GM19468 (cell line): ENCODE measurements around the gene ASTE1.
"Not testable (repeated sequence)": the region's sequence is repeated elsewhere in the genome, so short reads cannot be mapped to it uniquely, and the experiment has no call there.

Experiments used
- ATAC-seq: cut with Tn5 transposase; IDR thresholded peaks from one replicate; pipeline ENCODE4 v1.9.1; 2021; ENCODE audit warnings: mild to moderate bottlenecking, moderate library complexity, moderate number of reproducible peaks; ENCODE audit not compliant: unreplicated experiment; ENCODE audit errors: extremely low read depth

ASTE1 gene

DNA sequence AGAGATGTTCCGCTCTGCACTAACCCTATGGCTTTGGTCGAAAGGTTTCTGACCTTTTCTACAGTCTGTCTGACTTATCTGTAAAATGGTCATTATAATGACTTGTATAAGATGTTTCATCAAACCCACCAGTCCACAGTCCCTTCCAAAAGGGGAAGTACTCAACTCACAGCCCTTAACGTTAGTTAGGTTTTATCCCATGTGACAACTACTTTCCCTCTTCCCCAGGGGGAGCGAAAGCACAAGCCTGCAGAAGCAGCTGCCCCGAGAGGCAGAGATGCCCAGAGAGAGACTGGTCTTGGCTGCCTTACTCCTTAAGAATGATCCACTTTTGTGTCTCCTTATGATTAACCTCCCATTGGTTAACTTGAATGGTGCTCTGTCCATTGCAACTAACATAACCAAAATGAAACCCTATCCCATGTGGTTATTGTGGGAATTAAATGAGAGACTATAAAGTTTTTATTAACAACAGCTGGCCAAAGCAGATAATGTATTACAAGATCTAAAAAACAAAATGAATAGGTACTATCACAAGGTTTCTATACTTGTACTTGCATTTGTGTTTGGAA lies 6.4 kb downstream of the ASTE1 start:
- ATAC-seq: no peak

DNA sequence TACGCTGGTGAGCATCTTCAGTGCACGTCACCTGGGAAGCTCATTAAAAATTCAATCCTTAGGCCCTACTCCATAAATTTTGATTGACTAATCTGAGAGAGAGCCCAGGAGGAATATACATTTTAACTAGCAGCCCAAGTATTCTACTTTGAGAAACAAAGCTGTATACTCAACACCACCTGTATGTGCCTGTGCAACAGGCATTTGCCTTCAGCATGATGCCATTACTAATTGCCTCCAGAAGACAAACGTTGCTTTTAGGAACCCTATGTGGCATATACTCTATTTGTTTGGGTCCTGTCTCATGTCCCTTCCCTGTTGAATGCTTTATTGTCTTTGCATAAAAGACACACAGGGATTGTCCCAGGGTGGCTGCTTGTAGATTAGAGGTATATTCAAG lies 7.7 kb downstream of the ASTE1 start:
- no peak for ATAC-seq

DNA sequence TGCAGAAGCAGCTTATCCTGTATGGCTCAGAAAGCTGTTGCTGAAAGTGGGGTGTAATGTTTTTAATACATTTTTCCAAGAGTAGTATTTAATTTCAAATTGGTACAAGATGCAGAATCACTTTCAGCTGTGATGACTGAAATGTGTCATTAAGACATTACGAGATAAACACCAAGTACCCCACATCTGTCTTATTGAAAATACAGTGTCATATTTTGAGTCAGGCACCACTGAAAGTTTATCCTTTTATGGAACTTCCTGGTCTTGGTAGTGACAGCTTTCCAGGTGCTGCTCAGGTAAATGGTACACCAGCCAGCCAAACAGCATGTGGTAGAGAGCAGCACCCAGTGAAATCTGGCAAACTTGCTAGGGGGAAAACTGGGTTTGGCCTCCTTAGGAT lies 16.9 kb downstream of the ASTE1 start:
- no peak for ATAC-seq

DNA sequence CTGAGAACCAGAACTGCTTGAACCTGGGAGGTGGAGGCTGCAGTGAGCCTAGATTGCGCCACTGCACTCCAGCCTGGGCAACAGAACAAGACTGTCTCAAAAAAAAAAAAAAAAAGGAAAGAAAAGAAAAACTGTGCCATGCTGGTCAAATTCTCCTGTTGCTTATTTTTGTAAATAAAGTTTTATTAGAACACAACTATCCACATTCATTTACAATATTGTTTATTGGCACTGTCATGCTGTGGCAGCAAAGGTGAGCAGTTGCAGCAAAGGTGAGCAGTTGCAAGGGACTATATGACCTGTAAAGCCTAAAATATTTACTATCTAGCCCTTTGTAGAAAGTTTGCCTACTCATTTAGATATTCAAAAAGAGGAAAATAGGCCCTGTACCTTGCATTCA lies 18.3 kb downstream of the ASTE1 start:
- ATAC-seq: no peak

DNA sequence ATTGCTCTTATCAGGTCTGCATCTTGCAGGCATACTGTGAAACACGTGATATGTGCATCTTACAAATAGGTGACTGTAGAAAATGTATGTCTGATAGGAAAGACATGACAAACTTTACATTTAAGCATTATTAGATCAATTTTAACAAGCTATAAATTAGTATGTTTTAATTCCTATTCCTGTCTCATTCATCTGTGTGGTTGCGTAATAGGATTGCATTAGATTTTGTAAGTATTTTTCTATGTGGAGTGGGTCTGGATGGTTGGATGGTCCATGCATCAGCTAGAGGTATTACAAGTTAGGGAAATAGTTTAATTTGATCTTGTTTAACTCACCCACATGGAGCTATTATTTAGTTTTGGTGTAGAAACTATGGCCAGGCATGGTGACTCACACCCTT lies 18.8 kb downstream of the ASTE1 start:
- ATAC-seq: no peak

DNA sequence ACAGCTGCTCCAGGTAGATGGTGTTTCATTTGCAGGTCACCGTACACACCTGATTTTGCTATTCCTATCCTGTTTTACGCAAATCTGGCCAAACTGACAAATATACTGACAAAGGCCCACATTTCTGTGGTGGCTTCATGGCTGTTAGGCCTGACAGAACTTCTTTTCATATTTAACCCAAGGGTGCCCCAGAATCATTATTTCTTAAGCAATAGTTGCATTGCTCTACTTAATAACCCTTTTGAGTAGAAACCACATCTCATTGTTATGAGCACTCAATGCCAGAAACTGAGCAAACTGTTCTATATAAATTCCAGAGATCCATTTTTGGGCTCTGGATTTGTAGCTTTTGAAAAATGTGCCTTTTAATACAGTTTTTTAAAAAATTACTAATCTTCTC lies 19.4 kb downstream of the ASTE1 start:
- ATAC-seq: no peak

DNA sequence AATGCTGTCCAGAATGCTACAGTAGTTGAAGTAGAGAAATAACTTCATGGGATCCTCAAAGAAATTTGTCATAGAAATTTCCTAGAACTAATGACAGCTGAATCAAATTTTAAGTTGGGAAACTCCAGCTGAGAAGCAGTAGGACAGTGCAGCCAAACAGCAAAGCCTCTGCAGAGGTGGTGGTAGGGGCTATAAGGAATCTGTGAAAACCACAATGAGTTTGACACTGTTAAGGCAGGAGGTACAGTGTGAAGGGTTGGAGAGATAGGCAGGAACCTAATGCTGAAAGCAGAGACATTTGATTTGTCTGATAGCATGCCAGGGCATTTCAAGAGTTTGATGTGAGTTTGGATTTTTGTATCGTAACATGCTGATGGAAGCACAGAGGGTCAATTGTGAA lies 22.0 kb downstream of the ASTE1 start:
- ATAC-seq: no peak

DNA sequence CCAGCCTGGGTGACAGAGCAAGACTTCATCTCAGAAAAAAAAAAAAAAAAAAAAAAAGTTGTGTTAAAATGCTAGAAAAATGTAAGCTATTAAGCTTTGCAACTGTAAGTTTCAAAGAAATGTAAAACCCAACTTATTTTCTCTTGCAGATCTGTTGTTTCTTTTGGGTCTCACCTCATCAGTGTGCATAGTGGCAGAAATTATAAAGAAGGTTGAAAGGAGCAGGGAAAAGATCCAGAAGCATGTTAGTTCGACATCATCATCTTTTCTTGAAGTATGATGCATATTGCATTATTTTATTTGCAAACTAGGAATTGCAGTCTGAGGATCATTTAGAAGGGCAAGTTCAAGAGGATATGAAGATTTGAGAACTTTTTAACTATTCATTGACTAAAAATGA lies 25.6 kb downstream of the ASTE1 start:
- no peak for ATAC-seq

DNA sequence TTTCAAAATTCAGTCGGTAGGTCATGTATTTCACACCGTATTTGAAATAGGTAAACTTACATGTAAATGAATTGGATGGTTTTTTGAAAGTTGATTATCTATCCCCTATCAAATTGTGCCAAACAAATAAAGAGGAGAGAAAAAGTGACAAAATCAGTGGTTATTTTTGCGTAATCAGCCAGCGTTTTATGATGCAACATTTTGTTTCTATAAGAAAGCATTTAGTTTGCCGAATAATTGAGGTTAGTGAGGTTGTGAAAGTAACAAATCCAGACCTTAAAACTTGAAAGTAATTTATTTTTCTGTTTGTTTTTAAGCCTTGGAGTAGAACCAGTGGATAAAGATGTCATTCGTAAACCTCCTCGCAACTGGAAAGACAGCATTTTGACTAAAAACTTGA lies 29.3 kb downstream of the ASTE1 start:
- ATAC-seq: no peak

DNA sequence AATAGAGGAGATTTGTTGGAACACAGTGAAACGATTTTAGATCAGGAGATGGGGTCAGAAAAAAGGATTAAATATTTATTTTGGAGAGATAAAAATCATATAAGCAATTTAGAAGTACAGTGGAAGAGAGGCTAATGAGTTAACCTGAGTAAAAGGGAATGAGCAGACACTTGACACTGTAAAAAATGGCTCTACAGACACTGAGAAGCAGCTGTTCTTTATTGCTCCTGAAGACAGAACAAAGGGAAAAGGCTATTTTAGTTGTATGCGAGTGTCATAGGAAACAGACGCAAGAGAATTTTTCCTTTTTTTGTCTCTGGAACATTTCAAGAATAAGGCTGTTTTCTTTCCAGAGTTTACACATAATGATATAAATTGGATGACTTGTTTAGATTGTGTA lies 34.3 kb downstream of the ASTE1 start:
- no peak for ATAC-seq

DNA sequence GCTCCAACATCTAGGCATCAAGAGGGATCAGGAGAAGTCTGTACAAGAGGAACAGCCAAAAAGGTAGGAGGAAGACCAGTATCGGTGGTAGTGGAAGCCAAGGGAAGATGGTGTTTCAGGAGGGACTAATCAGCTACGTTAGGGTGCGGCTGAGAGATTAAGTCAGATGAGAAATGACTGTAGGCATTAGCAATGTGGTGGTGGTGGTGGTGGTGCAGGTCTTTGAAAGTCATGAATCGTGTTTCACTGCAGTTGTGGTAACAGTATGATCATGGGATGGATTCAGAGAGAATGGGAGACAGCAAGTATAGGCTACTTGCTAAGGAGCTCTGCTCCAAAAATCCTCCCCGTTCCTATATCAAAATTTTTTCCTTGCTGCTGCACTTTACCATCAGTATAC lies 35.5 kb downstream of the ASTE1 start:
- ATAC-seq: no peak

DNA sequence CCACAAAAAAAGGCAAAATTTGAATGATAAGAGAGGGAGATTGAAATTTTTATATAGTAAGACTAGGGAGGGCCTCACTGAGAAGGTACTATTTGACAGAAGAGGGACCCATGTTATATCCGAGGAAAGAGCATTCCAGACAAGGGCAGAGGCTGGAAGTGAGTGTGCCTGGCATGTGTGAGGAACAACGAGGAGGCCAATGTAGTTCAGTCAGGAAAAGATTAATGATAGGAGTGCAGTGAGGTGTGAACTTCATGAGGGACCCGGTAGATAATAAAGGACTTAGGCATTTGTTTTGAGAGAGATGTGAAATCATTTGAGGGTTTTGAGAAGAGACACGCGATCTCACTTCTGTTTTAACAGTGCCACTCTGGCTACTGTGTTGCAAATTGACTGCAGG lies 36.3 kb downstream of the ASTE1 start:
- no peak for ATAC-seq

DNA sequence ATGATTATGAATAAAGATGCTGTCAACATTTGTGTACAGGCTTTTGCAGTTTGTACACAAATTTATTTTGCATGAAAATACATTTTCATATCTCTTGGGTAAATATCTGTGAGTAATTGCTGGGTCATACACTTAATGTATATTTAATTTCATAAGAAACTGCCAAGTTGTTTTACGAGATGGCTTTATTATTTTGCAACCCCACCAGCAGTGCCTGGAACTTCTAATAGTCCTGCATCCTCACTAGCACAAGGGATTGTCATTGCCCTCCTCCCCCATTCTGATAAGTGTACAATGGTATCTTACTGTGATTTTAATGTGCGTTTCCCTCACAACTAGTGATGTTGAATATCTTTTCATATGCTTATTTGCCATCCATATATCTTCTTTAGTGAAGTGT lies 45.2 kb downstream of the ASTE1 start:
- no peak for ATAC-seq

DNA sequence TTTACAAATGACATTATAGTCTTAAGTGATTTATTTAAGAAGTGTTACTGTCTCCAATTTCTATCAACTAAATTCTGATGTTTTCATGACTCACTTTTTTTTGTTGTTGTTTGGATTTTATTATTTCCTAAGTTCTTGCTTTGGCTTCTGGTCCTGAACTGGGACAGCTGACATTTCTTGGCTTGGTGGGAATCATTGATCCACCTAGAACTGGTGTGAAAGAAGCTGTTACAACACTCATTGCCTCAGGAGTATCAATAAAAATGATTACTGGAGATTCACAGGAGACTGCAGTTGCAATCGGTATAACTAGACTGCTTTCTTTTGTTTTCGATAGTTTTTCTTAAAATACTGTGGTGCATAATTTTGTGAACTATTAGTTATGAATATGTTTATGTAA lies 47.5 kb downstream of the ASTE1 start:
- ATAC-seq: no peak

DNA sequence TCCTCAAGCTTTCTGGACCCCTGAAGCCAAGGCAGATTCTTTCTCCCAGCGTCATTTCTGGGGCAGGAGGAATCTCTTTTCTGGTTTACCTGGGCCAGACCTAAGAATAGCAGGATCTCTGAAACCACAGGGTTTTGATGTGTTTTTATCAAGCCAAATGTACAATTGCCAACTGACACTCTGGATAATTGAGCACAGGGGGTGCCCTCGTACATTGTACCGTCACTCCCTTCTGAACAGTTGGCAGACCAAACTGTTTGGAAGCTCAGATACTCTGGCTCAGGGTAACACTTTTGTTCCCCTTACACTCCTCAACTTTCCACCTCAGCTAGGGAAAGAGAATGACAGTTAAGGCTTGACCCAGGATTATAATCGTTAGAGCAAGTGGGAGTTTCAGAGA lies 49.9 kb downstream of the ASTE1 start:
- ATAC-seq: no peak

DNA sequence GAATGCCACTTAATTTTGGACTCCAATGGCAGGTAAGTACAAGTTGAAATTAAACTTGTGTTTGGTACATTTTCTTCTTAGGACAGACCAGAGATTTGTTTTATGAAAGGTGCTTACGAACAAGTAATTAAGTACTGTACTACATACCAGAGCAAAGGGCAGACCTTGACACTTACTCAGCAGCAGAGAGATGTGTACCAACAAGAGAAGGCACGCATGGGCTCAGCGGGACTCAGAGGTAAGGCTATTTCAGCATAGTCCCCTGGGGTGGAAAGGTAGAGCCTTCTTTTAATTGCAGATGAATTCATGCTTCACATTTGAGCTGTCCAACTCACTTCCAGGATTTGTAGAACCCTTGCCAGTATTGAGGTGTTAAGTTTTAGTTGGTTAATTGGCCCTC lies 51.4 kb downstream of the ASTE1 start:
- ATAC-seq: no peak

DNA sequence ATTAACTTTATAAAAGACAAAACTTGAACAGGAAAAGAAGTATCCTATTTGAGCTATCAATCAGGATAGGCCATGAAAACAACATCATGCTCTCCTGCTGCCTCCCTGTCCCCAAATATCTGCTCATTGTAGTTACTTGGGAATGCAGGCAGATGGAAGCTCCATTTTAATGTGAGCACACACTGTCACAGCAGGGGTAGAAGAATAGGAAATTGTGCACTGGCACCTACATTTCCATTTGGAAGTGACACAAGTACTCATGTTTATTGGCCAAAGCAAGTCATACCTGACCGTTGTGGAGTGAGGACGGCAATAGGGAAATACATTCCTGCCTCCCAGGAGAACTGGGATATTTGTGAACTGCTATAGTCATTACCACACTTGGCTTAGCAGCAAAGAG lies 52.4 kb downstream of the ASTE1 start:
- no peak for ATAC-seq

DNA sequence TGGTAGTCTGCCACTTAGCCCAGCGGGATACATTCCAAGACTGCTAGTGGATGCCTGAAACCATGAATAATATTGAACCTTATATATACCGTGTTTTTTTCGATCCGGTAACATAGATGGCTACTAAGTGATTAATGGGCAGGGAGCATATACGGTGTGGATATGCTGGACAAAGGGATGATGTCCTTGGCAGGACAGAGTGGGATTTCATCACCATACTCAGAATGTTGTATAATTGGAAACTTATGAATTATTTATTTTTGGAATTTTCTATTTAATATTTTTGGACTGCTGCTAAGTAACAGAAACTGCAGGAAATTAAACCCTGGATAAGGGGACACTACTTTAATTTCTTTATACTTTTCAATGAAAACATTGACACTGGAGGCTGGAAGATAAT lies 53.2 kb downstream of the ASTE1 start:
- no peak for ATAC-seq

DNA sequence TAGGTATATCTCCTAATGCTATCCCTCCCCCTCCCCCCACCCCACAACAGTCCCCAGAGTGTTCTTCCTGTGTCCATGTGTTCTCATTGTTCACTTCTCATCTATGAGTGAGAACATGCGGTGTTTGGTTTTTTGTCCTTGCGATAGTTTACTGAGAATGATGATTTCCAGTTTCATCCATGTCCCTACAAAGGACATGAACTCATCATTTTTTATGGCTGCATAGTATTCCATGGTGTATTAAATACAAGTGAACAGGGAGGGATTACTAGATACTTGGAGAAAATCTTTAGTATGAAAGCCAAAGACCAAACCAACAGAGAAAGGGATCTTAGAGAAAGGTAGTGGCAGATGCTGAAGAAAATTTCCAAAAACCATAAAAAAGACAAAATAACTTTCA lies 54.0 kb downstream of the ASTE1 start:
- ATAC-seq: not testable (repeated sequence)

DNA sequence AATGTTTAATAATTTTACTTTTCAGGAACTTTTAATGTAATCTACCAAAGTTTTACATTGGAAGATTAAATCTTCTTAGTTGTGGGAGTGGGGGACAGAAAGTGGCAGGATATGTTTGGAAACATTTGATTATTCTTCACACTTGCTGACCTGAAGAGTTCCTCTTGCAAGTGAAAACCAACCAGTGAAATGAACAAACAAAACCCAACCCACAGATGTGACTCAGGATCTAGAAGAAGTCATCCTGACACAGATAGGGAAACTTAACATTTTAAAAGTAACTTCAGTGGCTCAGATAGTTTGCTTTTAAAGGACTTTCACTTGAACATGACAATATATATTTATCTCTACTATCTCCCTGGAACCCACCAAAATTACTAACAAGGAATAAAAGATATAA lies 55.4 kb downstream of the ASTE1 start:
- ATAC-seq: no peak

DNA sequence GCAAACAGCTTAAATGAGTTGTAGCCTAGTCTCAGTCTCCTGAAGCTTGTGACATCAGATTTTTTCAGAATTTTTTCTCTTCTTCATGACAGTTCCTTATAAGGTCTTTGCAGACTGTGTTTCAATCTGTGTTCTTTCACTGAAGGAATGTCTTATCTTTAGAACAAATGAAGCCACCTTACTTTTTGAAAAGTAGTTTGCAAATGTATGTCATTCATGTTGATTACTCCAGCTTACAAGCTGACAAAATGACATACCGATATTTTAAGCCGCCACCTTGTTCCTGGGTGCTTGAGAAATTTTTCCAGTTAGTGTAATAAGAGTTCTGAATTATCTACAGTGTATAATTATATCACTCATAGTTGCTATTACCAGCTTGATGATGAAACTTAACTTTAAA lies 57.0 kb downstream of the ASTE1 start:
- no peak for ATAC-seq

DNA sequence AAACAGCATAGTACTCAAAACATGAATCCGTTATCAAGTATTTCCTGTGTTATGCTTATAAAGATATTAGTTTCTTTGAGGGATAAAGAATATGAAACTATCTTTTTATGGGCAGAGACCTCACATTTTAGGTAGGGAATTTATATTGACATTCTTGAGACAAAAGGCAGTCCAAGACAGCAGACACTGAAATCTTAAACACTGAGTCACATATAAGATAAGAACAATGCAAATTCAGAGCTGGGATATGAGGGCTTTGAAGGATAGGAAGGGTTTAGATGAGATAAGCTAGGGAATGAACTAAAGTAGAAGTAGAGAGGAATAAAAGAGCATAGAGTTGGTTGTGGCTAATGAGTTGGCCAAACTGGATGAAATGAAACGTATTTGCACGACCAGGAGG lies 58.4 kb downstream of the ASTE1 start:
- ATAC-seq: no peak

DNA sequence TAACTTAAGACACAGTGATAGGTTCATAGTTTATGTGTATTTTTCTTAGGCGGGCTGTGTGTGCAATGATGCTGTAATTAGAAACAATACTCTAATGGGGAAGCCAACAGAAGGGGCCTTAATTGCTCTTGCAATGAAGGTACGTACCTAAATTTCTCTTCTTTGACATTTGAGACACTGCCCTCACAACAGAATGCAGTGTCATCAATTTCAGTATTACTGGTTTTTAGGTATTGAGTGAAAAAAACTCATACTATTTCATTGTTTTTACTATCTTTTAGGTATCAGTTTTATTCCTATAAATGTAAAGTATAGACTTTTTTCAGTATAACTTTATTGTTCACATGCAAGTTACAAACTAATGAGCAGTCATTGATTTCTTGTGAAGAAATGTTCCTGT lies 59.3 kb downstream of the ASTE1 start:
- no peak for ATAC-seq
